Measurements from ENCODE around the gene UNC5A.
"Not testable (repeated sequence)": the region's sequence is repeated elsewhere in the genome, so short reads cannot be mapped to it uniquely, and the experiment has no call there.

Gene UNC5A

DNA sequence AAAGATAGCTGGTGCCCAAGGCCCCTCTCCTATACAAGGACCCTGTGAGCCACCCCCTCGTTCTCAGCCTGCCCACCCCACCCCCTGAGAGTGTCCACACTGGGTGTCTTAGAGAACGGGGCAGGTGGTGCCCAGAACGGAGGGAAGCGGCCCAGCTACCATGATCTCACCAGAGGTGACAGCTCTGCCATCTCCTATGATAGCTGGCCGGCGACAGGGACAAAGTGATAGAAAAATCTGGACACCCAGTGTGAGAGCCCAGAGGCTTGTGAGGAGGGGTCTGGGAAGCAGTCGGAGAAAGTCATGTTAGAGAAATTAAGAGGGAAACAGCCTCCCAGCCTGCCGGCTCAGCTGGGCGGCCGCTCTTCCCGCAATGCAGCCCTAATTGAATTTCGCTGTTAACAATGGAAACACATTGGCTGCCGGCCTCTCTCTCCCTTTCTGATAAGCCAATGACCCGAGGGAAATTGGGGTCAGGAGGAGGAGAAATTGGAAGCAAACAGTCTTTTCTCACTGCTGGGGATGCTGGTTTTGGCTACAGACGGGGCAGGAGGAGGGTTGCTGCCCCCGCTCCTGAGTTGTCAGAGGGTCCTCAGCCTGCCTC is 56.5 kb downstream of the UNC5A start:
- WGBS (ENCODE audit: insufficient coverage), result 27% methylated on average over 12 of the region's 16 CpGs
- H3K9me3 ChIP-seq (ENCODE audit: control extremely low read depth in 1 of 5, control insufficient read depth in 4 of 5, insufficient read depth in 2 of 5, low read depth in 1 of 5, low read length in 4 of 5), result peaks cover 0 to 4% (median 0%) of the 10 kb centered on the region in 5 experiments
- H3K4me1 ChIP-seq (ENCODE audit: control extremely low read depth in 1 of 4, control insufficient read depth in 4 of 4, insufficient read depth in 4 of 4, low read length in 3 of 4), result no peaks in the 10 kb centered on the region
- POLR2A ChIA-PET, result no interaction called here
- H3K4me3 ChIP-seq (ENCODE audit: control insufficient read depth in 1 of 7, extremely low read depth in 1 of 7, insufficient read depth in 4 of 7, low read depth in 2 of 7, low read length in 6 of 7), result no peak overlapping the region
- CTCF ChIA-PET, result interaction anchor here (1.4 kb wide), 1 partner anchor 11 kb away, joined by 3 read pairs; no protein-coding TSS in a partner anchor
- no peak overlapping the region for H3K27ac ChIP-seq (ENCODE audit: insufficient read depth in 1 of 2, low read depth in 1 of 2, low read length in 2 of 2, poor library complexity in 1 of 2, severe bottlenecking in 2 of 2)
- peaks cover 0 to 71% (median 32%) of the 10 kb centered on the region in 5 experiments for H3K27me3 ChIP-seq (replicated peaks in 2 of 5; ENCODE audit: control insufficient read depth in 4 of 5, insufficient read depth in 5 of 5, low read length in 4 of 5)
- no peaks in the 10 kb centered on the region for H3K36me3 ChIP-seq (ENCODE audit: control insufficient read depth in 4 of 4, insufficient read depth in 4 of 4, low read length in 3 of 4)
- no peak for DNase-seq

DNA sequence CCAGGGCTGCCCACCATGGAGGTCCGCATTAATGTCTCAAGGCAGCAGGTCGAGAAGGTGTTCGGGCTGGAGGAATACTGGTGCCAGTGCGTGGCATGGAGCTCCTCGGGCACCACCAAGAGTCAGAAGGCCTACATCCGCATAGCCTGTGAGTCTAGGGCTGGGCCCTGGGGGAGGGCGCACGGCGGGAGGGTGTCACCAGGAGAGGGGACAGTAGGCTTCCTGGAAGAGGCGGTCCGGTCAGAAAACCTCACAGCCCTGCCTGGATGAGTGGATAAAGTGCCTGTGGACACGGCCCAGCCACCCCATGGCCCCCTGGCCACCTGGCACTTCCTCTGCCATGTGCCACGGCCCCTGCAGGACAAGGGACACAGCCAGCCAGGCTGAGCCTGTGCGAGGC is 57.8 kb downstream of the UNC5A start:
- H3K4me1 ChIP-seq (ENCODE audit: control extremely low read depth in 1 of 4, control insufficient read depth in 4 of 4, insufficient read depth in 4 of 4, low read length in 3 of 4), result no peaks in the 10 kb centered on the region
- H3K27ac ChIP-seq (ENCODE audit: insufficient read depth in 1 of 2, low read depth in 1 of 2, low read length in 2 of 2, poor library complexity in 1 of 2, severe bottlenecking in 2 of 2), result no peak overlapping the region
- peaks cover 0 to 57% (median 30%) of the 10 kb centered on the region in 5 experiments for H3K27me3 ChIP-seq (replicated peaks in 2 of 5; ENCODE audit: control insufficient read depth in 4 of 5, insufficient read depth in 5 of 5, low read length in 4 of 5)
- WGBS (ENCODE audit: insufficient coverage), result 94% methylated on average over 11 of the region's 14 CpGs
- CTCF ChIA-PET, result interaction anchor here (1.4 kb wide), 1 partner anchor 10 kb away, joined by 3 read pairs; no protein-coding TSS in a partner anchor
- no peaks in the 10 kb centered on the region for H3K36me3 ChIP-seq (ENCODE audit: control insufficient read depth in 4 of 4, insufficient read depth in 4 of 4, low read length in 3 of 4)
- POLR2A ChIA-PET, result interaction anchor here (0.6 kb wide), 1 partner anchor 209 kb away, joined by 3 read pairs; no protein-coding TSS in a partner anchor
- H3K4me3 ChIP-seq (ENCODE audit: control insufficient read depth in 1 of 7, extremely low read depth in 1 of 7, insufficient read depth in 4 of 7, low read depth in 2 of 7, low read length in 6 of 7), result no peak overlapping the region
- peaks cover 0 to 4% (median 0%) of the 10 kb centered on the region in 5 experiments for H3K9me3 ChIP-seq (ENCODE audit: control extremely low read depth in 1 of 5, control insufficient read depth in 4 of 5, insufficient read depth in 2 of 5, low read depth in 1 of 5, low read length in 4 of 5)
- no peak for DNase-seq

DNA sequence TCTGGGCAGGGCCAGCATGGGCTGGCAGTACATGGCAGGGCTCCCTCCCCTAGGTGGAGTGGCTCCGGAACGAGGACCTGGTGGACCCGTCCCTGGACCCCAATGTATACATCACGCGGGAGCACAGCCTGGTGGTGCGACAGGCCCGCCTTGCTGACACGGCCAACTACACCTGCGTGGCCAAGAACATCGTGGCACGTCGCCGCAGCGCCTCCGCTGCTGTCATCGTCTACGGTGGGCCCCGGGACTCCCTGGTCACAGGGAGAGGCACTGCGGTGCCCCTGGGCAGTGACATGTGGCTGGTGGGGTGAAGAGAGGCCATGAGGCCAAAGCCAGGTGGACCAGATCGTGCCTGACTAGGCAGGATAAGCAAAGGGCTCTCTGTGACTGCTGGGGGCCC is 58.4 kb downstream of the UNC5A start:
- ChIA-PET CTCF (no interaction called here), POLR2A (no interaction called here)
- no peak overlapping the region for H3K4me3 ChIP-seq (ENCODE audit: control insufficient read depth in 1 of 7, extremely low read depth in 1 of 7, insufficient read depth in 4 of 7, low read depth in 2 of 7, low read length in 6 of 7)
- H3K27ac ChIP-seq (ENCODE audit: insufficient read depth in 1 of 2, low read depth in 1 of 2, low read length in 2 of 2, poor library complexity in 1 of 2, severe bottlenecking in 2 of 2), result no peak overlapping the region
- H3K9me3 ChIP-seq (ENCODE audit: control extremely low read depth in 1 of 5, control insufficient read depth in 4 of 5, insufficient read depth in 2 of 5, low read depth in 1 of 5, low read length in 4 of 5), result peaks cover 0 to 7% (median 0%) of the 10 kb centered on the region in 5 experiments
- WGBS (ENCODE audit: insufficient coverage), result 95% methylated on average over 19 of the region's 20 CpGs
- H3K4me1 ChIP-seq (ENCODE audit: control extremely low read depth in 1 of 4, control insufficient read depth in 4 of 4, insufficient read depth in 4 of 4, low read length in 3 of 4), result no peaks in the 10 kb centered on the region
- DNase-seq, result no peak
- peaks cover 0 to 53% (median 26%) of the 10 kb centered on the region in 5 experiments for H3K27me3 ChIP-seq (replicated peaks in 2 of 5; ENCODE audit: control insufficient read depth in 4 of 5, insufficient read depth in 5 of 5, low read length in 4 of 5)
- H3K36me3 ChIP-seq (ENCODE audit: control insufficient read depth in 4 of 4, insufficient read depth in 4 of 4, low read length in 3 of 4), result no peaks in the 10 kb centered on the region

DNA sequence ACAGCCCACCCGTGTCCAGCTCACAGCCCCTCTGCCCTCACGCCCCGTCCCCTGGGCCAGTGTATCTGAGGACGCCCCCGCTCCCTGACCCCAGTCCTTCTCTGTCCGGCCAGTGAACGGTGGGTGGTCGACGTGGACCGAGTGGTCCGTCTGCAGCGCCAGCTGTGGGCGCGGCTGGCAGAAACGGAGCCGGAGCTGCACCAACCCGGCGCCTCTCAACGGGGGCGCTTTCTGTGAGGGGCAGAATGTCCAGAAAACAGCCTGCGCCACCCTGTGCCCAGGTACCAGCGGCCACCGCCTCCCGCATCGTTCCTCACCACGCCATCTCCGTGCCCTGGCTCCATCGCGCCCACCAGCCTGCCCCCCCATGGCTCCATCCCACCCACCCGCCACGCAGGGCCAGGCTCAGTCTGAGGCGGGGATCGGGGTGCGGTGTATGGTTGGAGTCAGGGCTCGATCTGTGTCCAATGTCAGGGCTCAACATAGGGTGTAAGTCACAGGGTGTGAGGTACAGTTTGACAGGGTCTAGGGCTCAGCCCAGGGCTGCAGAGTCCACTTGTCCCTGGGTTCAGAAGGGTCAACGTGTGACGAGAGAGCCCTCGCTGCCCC is 59.2 kb downstream of the UNC5A start:
- Histone ChIP-seq H3K9me3 (ENCODE audit: control extremely low read depth in 1 of 5, control insufficient read depth in 4 of 5, insufficient read depth in 2 of 5, low read depth in 1 of 5, low read length in 4 of 5) (peaks cover 0 to 9% (median 0%) of the 10 kb centered on the region in 5 experiments), H3K4me3 (ENCODE audit: control insufficient read depth in 1 of 7, extremely low read depth in 1 of 7, insufficient read depth in 4 of 7, low read depth in 2 of 7, low read length in 6 of 7) (no peak overlapping the region), H3K27me3 (replicated peaks in 2 of 5; ENCODE audit: control insufficient read depth in 4 of 5, insufficient read depth in 5 of 5, low read length in 4 of 5) (peaks cover 0 to 48% (median 18%) of the 10 kb centered on the region in 5 experiments), H3K4me1 (ENCODE audit: control extremely low read depth in 1 of 4, control insufficient read depth in 4 of 4, insufficient read depth in 4 of 4, low read length in 3 of 4) (no peaks in the 10 kb centered on the region), H3K36me3 (ENCODE audit: control insufficient read depth in 4 of 4, insufficient read depth in 4 of 4, low read length in 3 of 4) (no peaks in the 10 kb centered on the region), H3K27ac (ENCODE audit: insufficient read depth in 1 of 2, low read depth in 1 of 2, low read length in 2 of 2, poor library complexity in 1 of 2, severe bottlenecking in 2 of 2) (no peak overlapping the region)
- CTCF ChIA-PET, result no interaction called here
- WGBS (ENCODE audit: insufficient coverage), result 89% methylated on average over 28 of the region's 38 CpGs
- no peak for DNase-seq
- POLR2A ChIA-PET, result no interaction called here

DNA sequence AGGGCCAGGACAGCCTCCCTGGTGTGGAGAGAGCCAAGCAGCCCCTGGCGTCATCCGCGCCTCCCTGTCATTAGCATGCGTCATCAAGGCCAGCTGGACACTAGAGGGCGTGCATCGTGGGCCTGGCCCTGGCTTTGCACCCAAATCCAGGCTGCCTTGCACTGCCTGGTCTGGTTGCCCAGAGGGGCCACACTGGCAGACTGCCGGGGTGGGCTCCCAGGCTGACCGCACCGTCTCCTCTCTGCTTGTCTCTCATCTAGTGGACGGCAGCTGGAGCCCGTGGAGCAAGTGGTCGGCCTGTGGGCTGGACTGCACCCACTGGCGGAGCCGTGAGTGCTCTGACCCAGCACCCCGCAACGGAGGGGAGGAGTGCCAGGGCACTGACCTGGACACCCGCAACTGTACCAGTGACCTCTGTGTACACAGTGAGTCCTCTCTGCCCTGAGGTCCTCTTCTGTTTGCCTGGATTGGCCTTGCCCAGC is 59.8 kb downstream of the UNC5A start:
- 71% methylated on average over 17 of the region's 17 CpGs for WGBS (ENCODE audit: insufficient coverage)
- ChIA-PET CTCF (no interaction called here), POLR2A (no interaction called here)
- H3K4me1 ChIP-seq (ENCODE audit: control extremely low read depth in 1 of 4, control insufficient read depth in 4 of 4, insufficient read depth in 4 of 4, low read length in 3 of 4), result peaks cover 0 to under 1% (median 0%) of the 10 kb centered on the region in 4 experiments
- no peaks in the 10 kb centered on the region for H3K36me3 ChIP-seq (ENCODE audit: control insufficient read depth in 4 of 4, insufficient read depth in 4 of 4, low read length in 3 of 4)
- H3K27ac ChIP-seq (ENCODE audit: insufficient read depth in 1 of 2, low read depth in 1 of 2, low read length in 2 of 2, poor library complexity in 1 of 2, severe bottlenecking in 2 of 2), result no peak overlapping the region
- DNase-seq, result no peak
- H3K27me3 ChIP-seq (replicated peaks in 2 of 5; ENCODE audit: control insufficient read depth in 4 of 5, insufficient read depth in 5 of 5, low read length in 4 of 5), result peaks cover 0 to 48% (median 19%) of the 10 kb centered on the region in 5 experiments
- no peak overlapping the region for H3K4me3 ChIP-seq (ENCODE audit: control insufficient read depth in 1 of 7, extremely low read depth in 1 of 7, insufficient read depth in 4 of 7, low read depth in 2 of 7, low read length in 6 of 7)
- H3K9me3 ChIP-seq (ENCODE audit: control extremely low read depth in 1 of 5, control insufficient read depth in 4 of 5, insufficient read depth in 2 of 5, low read depth in 1 of 5, low read length in 4 of 5), result peaks cover 0 to 9% (median 0%) of the 10 kb centered on the region in 5 experiments

DNA sequence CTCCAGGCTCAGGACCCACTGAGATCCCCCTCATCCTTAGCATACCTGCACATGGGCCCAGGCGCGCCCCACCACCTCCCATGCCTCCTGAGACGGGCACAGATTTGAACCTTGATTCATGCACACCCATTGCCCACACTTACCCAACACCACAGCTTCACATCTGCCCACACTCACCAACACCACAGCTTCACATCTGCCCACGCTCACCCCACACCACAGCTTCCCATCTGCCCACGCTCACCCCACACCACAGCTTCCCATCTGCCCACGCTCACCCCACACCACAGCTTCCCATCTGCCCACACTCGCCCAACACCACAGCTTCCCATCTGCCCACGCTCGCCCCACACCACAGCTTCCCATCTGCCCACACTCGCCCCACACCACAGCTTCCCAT is 60.3 kb downstream of the UNC5A start:
- H3K27ac ChIP-seq (ENCODE audit: insufficient read depth in 1 of 2, low read depth in 1 of 2, low read length in 2 of 2, poor library complexity in 1 of 2, severe bottlenecking in 2 of 2); H3K4me3 ChIP-seq (ENCODE audit: control insufficient read depth in 1 of 7, extremely low read depth in 1 of 7, insufficient read depth in 4 of 7, low read depth in 2 of 7, low read length in 6 of 7); H3K36me3 ChIP-seq (ENCODE audit: control insufficient read depth in 4 of 4, insufficient read depth in 4 of 4, low read length in 3 of 4); CTCF ChIA-PET; H3K4me1 ChIP-seq (ENCODE audit: control extremely low read depth in 1 of 4, control insufficient read depth in 4 of 4, insufficient read depth in 4 of 4, low read length in 3 of 4); POLR2A ChIA-PET; H3K9me3 ChIP-seq (ENCODE audit: control extremely low read depth in 1 of 5, control insufficient read depth in 4 of 5, insufficient read depth in 2 of 5, low read depth in 1 of 5, low read length in 4 of 5): not testable (repeated sequence)
- peak; percentile 21 to 38 (median 29) for DNase-seq
- 75% methylated on average over 4 of the region's 10 CpGs for WGBS (ENCODE audit: insufficient coverage)
- H3K27me3 ChIP-seq (replicated peaks in 2 of 5; ENCODE audit: control insufficient read depth in 4 of 5, insufficient read depth in 5 of 5, low read length in 4 of 5), result peaks cover 0 to 48% (median 21%) of the 10 kb centered on the region in 5 experiments

DNA sequence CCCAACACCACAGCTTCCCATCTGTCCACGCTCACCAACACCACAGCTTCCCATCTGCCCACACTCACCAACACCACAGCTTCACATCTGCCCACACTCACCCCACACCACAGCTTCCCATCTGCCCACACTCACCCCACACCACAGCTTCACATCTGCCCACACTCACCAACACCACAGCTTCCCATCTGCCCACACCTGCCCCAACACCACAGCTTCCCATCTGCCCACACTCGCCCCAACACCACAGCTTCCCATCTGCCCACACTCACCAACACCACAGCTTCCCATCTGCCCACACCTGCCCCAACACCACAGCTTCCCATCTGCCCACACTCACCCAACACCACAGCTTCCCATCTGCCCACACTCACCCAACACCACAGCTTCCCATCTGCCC is 62.2 kb downstream of the UNC5A start:
- POLR2A ChIA-PET, result interaction anchor here (0.7 kb wide), 2 partner anchors 25 to 383 kb away, joined by 4 to 5 read pairs; no protein-coding TSS in a partner anchor
- DNase-seq; H3K36me3 ChIP-seq (ENCODE audit: control insufficient read depth in 4 of 4, insufficient read depth in 4 of 4, low read length in 3 of 4); H3K27ac ChIP-seq (ENCODE audit: insufficient read depth in 1 of 2, low read depth in 1 of 2, low read length in 2 of 2, poor library complexity in 1 of 2, severe bottlenecking in 2 of 2); H3K9me3 ChIP-seq (ENCODE audit: control extremely low read depth in 1 of 5, control insufficient read depth in 4 of 5, insufficient read depth in 2 of 5, low read depth in 1 of 5, low read length in 4 of 5); CTCF ChIA-PET; H3K4me3 ChIP-seq (ENCODE audit: control insufficient read depth in 1 of 7, extremely low read depth in 1 of 7, insufficient read depth in 4 of 7, low read depth in 2 of 7, low read length in 6 of 7): not testable (repeated sequence)
- 0% methylated on average over 1 of the region's 2 CpGs for WGBS (ENCODE audit: insufficient coverage)
- H3K27me3 ChIP-seq (replicated peaks in 2 of 5; ENCODE audit: control insufficient read depth in 4 of 5, insufficient read depth in 5 of 5, low read length in 4 of 5), result peaks cover 0 to 48% (median 11%) of the 10 kb centered on the region in 5 experiments
- H3K4me1 ChIP-seq (ENCODE audit: control extremely low read depth in 1 of 4, control insufficient read depth in 4 of 4, insufficient read depth in 4 of 4, low read length in 3 of 4), result peaks cover 0 to 18% (median 13%) of the 10 kb centered on the region in 4 experiments
